ENCODE data around the gene GATA3.

Gene GATA3

DNA sequence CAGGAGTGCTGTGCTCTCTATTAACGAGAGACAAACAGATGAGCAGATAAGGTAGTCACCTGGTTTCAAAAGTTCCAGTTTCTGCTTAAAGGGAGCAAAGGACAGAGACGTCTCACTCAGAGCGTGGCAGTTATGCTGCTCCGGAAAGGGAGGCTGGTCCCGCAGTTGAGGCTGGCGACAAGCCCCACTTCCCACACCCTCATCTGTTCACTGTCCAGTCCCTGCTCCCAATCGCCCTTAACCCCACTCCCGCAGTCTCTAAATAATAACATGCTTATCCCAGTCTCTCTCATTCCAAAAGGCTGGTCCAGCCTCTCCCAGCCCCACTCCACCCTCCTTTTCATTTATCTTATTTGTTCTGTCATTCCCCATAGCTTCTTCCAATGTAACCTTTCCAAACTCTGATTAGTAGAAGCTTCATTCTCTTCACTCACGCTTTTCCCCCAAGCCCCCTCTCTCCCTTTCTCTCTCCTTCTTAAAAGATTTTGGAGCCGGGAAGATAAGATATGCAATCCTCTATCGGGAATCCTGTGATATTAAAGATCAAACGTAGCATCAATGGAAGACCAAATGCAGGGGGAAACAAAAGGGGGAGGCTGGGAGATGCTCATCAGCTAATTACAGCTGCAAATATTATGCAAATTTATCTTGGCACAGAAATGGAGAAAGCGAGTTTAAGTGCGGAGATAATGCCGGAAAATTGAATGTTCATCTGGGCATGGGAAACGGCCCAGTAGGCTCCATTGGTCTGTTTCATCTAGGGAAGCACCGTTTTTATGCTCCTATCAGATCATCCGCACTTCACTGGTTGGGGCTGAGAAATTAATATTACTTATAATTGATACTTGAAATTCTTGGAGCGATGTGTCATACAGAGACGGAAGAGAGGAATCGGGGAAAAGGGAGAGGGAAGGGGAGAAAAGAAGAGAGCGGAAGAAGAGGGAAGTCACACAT, 16.3 kb upstream of the GATA3 start:
- no peak for DNase-seq (ENCODE audit: low read depth)

DNA sequence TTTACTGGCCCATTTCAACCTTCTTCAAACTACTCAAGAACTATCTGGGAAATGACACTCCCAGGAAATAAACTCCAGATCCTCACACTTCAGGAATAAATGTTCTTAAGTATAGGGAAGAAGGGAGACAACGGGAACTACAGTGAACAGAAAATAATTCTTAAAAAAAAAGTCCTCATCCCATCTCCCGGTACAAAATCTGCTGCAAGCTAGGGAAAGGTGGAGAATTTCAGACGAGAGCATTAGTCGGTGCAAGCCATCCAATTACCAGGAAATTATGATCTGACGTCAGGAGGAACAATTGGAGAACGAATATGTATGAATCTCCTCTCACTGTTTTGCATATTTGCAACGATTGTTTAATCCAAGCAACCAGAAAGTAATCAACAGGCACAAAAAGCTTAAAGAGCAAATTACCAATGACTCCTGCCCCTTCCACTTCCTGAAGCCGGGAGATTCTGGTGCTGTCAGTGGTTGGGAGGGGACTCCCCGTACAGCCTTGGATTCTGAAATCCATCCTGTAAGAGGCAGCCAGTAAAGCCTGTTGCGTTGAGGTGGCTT, 15.1 kb upstream of the GATA3 start:
- DNase-seq (ENCODE audit: low read depth): no peak

GRCh38 chr10:8040651-8041050, 13.8 kb upstream of the GATA3 start:
- DNase-seq (ENCODE audit: low read depth): no peak

DNA sequence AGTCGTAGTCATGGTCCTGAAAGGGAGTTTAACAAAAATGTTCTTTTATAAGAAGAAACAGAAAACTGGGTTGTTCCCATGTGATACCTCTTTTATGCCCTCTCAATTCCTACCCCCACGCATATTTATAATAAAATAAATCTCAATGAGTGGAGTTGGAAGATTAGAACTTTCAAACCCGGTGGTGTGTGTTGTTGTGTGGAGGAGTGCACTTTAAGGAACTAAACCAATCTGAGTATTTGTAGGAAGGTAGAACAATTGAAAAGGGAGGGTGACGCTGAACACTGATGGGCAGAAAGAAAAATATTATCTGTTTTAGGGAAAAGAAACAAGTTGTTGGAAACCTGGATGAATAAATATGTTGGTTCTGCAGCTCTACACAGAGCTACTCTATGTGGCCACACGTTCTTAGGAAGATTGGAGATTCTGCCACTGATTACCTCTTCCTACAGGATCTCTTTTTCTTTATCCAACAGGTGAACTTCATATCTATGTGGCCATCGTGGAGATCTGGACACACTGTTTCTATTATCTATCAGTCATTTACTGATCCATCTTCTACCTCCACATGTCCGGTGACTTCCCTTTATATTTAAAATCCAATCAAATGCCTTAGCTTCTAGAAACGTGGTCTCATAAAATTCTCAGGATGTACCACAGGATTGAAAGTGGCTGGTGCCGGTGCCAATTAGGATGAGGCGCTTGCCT, 13.1 kb upstream of the GATA3 start:
- DNase-seq (ENCODE audit: low read depth): no peak

GRCh38 chr10:8041992-8042720, 12.3 kb upstream of the GATA3 start:
- no peak for DNase-seq (ENCODE audit: low read depth)

DNA sequence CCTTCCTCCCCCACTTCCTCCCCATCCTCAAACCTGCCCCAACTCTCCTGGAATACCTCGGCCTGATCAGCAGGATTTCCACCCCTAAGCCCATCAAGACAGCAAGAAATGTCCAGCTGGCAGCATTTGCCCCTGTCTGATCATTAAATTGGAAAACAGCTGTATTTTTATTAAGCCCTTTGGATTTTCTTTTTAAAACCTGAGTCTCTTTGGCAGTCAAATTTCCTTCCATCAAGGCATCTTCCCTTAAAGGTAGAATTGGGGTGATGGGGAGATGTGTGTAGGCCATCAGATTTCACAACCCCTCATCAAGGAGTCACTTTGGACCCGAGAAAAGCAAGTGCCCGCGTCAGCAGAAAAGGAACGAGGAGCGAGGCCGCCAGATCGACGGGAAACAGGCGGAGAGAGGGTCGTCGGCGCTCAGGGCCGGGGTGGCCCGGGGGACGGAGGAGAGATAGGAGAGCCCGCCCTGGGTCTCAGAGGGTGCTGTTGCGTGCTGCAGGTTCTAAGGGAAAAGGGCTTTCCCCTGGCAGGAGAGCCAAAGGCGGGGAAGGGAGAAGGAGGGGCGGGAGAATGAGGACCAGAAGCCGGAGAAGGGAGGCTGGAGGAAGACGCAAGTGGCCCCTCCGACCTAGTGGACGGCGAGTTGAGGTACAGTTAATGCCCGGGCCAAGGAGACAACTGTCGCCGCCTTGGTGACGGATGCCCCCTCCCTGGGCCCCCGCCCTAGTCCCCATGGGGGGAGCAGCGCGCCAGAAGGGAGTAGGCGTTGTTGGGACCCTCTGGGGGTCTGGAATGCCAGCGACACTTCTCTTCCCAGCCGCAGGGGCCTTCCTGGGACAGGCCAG, 11.5 kb upstream of the GATA3 start:
- no peak for DNase-seq (ENCODE audit: low read depth)

- no peak for DNase-seq (ENCODE audit: low read depth)
Measured at GRCh38 chr10:8043569-8044306, 10.8 kb upstream of the GATA3 start.

GRCh38 chr10:8044331-8044907, 10.1 kb upstream of the GATA3 start:
- no peak for DNase-seq (ENCODE audit: low read depth)

DNA sequence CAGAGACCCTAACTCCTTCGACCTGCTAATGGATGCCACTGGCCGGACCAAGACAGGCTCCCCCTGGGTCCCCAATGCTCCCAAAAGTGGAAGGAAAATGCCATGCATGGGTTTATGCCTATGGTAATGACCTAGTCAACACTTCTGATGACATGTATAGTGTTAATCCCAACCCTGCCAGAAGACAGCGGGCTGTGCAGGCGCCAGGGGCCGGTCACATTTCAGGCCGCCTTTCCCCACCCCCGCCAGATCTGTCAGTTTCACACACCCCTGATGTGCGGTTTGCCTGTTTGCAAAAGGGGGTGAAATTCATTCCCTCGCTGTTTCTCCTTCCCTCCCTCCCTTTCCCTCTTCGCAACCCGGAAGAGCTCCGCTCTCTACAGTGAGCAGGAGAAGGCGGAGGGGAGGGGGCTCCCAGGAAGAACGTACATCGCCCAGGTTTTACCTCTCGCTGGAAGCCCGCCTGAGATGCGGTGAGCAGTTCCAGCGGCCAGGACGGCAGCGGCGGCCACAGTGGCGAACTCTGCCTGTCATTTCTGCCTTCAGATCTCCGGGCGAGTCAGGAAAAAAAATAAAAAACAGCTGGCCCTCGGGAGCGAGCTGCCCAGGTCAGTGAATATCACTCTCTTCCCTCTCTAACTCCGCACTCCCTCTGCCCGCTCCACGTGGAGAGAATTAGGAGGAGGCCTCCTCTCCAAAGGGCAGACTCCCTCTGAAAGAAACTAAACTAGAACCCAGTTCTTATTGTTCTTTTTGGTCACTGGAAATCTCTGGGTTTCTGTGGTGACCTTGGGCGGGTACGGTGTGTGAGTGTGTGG, 9.4 kb upstream of the GATA3 start:
- no peak for DNase-seq (ENCODE audit: low read depth)

GRCh38 chr10:8045726-8046494, 8.6 kb upstream of the GATA3 start:
- DNase-seq (ENCODE audit: low read depth): no peak

DNA sequence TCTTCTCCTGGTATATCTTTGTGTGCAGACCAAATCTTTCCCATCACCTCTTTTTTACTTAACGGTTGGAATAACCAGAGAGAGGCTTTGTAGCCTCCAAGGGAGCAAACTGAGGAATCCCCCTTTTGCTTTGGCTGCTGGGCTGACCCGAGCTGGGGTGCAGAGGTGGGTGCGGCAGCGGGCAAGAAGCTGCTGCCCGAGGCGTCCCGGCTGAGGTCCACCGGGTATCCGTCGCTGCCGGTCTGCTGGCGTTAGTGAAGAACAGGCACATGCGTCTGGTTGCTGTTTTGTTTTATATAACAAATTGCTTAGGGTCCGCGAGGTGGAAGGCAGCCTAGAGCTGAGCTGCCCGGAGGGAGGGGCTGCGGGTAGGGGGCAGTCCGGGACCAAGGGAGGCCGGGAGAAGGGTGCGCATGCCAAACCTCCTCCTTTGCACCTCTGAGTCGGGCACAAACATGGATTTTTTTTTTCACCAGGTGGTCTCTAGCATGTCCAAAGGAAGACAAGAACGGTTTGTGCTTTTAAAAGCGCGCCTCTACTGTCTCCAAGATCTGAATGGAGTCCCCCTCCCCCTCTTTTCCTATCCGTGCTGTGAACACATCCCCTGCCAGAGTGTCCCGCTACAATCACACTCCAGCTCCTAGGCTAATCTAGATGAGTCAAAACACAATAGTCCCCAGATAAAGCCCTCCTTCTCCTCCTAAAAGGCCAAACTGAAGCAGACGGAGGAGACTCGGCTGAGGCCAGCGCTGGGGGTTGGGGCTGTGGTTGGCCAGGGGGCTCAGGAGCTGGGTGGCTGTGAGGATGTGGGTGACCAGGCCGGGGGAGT, 6.8 kb upstream of the GATA3 start:
- no peak for DNase-seq (ENCODE audit: low read depth)

DNA sequence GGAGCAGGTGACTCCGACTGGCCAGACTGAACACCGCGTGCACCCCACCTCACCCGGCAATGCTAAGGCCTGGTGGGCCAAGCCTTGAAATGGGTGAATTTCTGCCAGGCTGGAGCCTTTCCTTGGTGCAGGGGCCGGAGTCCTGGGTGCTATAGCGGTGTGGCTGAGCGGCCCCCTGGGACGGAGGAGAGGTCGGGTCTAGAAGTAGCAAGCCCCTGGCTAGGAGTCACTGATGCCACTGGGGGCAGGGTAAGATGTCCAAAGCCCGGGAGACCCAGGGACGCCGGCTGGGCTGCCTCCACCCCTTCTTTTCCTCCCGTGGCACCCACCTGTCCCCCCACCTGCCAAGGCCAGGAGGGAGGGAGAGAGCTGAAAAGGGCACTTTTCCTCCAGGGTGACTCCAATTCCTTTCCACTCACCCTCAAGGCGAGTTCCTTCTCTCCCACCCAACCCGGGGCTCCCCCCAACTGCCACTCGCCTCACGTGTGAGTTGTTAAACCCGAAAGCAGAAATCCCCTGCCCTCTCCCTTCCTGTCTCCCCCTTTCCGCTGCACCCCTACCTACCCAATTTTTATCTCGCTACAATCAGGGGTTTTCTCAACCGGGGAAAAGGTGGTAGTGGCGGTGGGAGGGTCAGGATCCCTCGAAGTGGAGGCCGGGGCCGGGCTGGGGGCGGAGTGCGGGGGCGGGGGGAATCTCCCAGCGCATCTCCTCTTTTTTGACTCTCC, 6.0 kb upstream of the GATA3 start:
- DNase-seq (ENCODE audit: low read depth): no peak

DNA sequence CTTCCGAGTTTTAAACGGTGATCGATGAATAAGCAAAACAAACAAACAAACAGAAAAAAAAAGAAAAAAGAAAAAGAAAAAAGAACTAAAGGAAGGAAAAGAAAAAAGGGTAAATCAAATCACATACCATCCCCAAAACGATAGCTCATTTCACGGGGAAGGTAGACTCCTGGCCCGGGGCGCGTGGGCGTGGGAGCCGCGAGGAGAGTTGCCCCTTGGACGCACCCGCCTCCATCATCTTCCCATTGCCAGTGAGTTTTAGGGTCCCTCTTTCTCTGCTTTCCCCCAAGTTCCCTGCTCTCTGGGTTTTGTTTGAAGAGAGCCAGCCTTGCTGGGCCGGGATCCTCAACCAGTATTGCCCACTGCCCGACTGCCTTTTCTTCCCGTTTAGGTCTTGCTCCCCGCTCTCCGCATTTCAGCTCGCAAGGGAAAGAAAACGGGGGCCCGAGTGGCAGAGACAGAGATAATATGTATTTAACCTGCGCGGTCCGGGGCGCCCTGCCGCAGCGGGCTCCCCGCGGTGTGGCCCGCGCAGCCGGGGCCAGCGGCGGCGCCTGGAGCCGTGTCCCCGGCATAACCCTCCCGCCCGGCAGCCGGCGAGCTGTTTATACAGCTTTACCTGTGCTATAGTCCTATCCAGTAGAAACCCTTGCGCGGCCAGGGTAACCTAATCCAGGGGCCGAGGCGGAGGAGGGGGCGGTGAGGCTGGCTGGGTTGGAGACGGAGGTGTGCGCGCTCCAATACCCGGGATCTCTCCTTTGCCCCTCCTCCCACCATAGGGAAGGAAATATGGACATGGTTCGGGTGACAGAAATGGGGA, 5.2 kb upstream of the GATA3 start:
- DNase-seq (ENCODE audit: low read depth): no peak

GRCh38 chr10:8049865-8050555, 4.5 kb upstream of the GATA3 start:
- no peak for DNase-seq (ENCODE audit: low read depth)

DNA sequence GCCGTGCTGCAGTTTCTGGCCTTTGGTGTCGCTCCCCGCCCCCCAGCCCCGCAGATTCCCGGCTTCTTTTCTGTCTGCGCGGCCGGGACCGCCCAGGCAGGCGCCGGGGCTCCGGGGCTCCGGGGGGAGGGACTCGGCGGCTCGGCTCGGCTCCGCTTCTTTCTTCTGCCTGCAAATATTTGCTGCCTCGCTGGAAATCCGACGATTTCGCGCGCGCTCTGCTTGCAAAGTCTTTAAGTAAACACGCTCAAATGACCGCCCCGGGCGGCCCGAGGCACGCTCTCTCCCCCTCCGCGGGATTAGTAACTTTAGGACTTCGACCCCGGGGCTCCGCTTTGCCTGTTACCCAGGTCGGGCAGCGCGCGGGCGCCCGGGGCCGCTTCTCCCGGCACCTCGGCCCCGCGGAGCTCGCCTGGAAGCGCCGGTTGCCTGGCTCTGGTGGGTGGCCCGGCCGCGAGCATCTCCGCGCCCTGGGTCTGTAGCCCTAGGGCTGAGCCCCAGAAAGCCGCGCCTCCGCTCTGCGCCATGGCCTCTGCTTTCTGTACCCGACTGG, 3.9 kb upstream of the GATA3 start:
- no peak for DNase-seq (ENCODE audit: low read depth)
